GM23248 (cell line): ENCODE measurements around the gene CDH22.

Experiments
- EZH2 ChIP-seq: fragments of 200-600 bp; sonication (generic); IDR thresholded peaks from 2 replicates; pipeline ENCODE4 v1.6.1; 2018; ENCODE audit warnings: antibody characterized with exemption, mild to moderate bottlenecking; ENCODE audit not compliant: insufficient read depth, poor library complexity, severe bottlenecking
- EZH2phosphoT487 ChIP-seq: fragments of 200-600 bp; sonication (generic); IDR thresholded peaks from 2 replicates; pipeline ENCODE4 v1.6.1; 2018; ENCODE audit warnings: antibody characterized with exemption, moderate library complexity, mild to moderate bottlenecking, low read depth; ENCODE audit not compliant: insufficient read depth

GRCh38 chr20:46229478-46230105, 78.7 kb downstream of the CDH22 start:
- TF ChIP-seq EZH2: no peak
- TF ChIP-seq EZH2phosphoT487: no peak
